HG03103 (cell line): ENCODE results near the gene CXADR.

Experiments used
- ATAC-seq: cut with Tn5 transposase; IDR thresholded peaks from one replicate; pipeline ENCODE4 v1.9.1; 2021; ENCODE audit warnings: low read depth; ENCODE audit not compliant: unreplicated experiment

CXADR gene

GRCh38 chr21:17539323-17539722 lies 26.5 kb downstream of the CXADR start:
- ATAC-seq = no peak

GRCh38 chr21:17539743-17540341 lies 27.0 kb downstream of the CXADR start:
- ATAC-seq = no peak

GRCh38 chr21:17540530-17540929 lies 27.7 kb downstream of the CXADR start:
- ATAC-seq = no peak

- ATAC-seq = no peak
Observed at GRCh38 chr21:17542371-17543011, 29.6 kb downstream of the CXADR start.

- ATAC-seq = no peak
Observed at GRCh38 chr21:17545007-17545406, 32.2 kb downstream of the CXADR start.

GRCh38 chr21:17548262-17548661 lies 35.4 kb downstream of the CXADR start:
- no peak for ATAC-seq

- no peak for ATAC-seq
Observed at GRCh38 chr21:17550671-17551308, 37.9 kb downstream of the CXADR start.

DNA sequence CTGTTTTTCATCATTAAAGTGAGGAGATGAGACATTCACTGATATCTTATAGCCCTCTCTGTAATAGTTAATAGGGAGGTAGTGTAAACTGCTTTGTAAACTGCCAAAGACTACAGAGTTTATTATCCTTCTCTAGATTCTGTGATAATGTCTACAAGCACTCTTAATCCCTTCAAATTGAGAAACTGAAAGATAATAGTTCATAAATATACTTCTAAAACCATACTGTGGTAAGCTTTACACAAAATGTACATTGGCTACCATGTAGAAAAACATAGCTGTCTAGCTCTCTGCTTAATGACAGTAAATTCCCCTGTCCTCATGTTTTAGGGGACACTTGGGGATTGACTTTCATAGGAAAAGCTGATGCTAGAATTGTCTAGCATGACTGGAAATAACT lies 39.6 kb downstream of the CXADR start:
- no peak for ATAC-seq

GRCh38 chr21:17554120-17554519 lies 41.3 kb downstream of the CXADR start:
- no peak for ATAC-seq

DNA sequence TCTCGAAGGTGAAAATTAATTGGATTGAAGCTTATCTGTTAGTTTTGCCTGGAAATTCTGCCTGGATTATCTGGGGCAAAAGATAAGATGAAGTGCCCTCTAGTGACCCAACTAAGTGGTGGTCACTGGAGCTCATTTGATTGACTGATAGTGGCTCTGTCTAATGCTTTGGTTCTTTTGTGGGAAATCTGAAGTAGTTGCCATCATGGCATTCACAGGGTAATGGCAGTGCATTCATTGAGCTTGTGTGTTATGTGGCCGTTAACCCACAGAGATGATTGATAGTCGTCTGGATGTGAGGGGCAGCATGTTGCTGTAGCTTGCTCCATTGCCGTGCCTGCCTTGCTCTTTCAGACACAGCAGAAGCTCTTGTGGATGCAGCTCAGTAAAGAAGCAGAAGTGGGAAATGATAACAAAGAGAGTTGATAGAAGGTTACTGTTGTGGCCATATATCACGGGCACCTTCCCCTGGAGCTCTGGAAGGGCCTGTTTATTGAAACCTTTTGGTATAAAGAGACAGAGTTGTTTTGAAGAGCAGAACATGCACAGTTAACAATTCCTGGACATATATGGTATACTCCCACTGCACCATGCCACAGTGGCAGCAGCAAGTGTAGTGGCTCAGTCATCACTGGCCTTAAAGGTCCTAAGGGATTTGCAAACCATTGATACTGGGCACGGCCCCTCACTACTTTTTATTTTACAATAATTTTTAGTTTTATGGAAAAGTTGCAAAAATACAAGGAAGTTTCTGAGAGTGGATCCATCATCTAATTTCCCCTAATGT lies 42.0 kb downstream of the CXADR start:
- no peak for ATAC-seq

DNA sequence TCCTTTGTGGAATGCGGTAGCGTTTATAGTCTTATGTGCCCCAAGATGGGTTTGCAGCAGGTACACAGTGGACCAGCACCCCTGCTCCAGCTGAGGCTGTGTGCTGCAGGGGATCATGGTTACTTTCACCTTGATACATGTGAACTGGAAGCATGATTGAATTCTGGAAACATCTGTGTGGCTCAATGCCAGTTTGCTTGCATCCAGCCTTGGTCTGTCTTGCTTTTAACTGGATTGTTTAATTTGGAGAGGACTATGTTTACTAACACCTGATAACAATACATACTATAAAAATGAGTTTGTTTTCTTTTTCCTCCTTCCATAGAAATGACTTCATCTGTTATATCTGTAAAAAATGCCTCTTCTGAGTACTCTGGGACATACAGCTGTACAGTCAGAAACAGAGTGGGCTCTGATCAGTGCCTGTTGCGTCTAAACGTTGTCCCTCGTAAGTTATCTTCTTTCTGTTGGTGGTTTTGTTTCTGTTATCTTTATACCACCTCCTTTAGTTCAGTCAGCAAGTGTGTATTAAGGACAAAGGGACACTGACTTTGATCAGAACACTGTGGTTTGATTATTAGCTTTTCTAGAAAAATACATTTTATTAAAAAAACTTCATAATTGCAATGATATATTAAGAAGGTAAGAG lies 47.7 kb downstream of the CXADR start:
- no peak for ATAC-seq

GRCh38 chr21:17570786-17571185 lies 57.9 kb downstream of the CXADR start:
- no peak for ATAC-seq

DNA sequence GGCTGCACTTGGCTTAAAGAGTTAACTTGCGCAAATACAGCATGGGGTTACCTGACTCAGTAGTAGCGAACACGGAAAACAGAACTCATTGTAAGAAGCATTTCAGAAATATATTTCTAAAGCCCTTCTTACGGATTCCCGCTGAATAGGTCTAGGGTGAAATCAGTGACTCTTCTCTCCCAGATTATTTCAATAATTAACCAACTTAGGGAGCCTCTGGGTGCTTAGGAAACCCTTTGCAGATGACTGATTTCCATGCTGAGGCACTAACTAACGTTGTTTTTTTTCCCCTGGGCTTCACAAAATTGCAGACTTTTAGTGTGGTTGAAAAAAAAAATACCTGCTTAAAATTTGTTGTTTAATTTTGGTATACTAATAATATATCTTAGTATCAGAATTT lies 59.6 kb downstream of the CXADR start:
- ATAC-seq = no peak

DNA sequence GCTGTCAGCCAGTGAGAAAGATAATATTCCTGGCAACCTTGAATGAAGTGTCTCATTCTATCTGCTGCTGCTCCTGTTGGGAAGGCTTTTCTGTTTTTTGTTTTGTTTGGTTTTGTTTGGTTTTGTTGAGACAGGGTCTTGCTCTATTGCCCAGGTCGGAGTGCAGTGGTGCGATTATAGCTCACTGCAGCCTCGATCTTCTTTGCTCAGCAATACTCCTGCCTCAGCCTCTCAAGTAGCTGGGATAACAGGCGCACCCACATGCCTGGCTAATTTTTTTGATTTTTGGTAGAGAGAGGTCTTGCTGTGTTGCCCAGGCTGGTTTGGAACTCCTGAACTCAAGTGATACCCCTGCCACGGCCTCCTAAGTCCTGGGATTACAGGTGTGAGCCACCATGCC lies 62.2 kb downstream of the CXADR start:
- no peak for ATAC-seq

DNA sequence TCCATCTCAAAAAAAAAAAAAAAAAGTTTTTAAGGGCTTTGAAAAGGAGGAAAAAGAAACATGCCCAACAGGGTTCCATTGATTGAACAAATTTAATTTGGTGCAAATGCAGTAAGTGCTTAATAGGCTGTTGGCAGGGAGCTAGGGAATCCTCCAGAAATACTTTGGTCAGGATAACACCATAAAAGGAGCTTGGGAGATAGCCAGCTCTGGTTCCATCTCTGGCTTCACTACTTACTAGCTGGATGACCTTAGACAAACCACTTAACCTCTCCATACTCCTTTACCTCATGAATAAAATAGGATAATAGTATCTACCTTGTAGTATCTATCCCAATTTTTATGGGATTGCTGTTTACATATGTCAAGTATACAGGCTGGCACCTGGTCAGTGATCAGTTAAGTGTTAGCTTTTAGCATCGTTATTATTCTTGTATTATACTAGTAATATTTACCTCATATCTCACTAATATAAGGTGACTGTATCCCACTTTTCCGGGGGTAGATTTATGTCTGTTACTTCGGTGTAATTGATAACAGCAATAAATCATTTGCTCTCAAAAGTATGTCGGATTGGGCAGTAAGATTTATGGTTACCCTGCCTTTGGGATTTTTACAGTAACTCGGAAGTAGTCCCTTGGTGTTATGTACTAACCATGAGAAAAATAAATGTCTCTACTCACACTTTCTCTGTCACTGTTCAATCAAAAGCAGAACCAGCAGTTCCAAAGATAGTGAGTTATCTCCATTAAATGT lies 63.4 kb downstream of the CXADR start:
- ATAC-seq = no peak

- no peak for ATAC-seq
Observed at GRCh38 chr21:17577701-17578100, 64.9 kb downstream of the CXADR start.

DNA sequence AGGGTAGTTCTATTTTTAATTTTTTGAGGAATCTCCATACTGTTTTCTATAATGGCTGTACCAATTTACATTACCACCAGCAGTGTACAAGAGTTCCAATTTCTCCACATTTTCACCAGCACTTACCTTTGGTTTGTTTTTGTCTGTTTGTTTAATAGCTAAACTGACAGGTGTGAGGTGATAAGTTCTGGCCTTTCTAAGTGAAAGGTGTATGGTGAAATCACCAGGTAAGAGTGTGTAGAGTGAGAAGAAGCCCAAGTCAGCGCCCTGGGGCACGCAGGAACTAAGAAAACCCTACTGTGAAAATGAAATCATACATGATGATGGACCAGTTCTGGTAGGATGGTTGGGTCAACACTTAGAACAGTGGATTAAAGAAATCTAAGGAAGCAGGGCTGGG lies 65.3 kb downstream of the CXADR start:
- ATAC-seq = no peak

GRCh38 chr21:17578876-17579275 lies 66.0 kb downstream of the CXADR start:
- ATAC-seq = no peak

- ATAC-seq = no peak
Observed at GRCh38 chr21:17580319-17580718, 67.5 kb downstream of the CXADR start.

- ATAC-seq = no peak
Observed at GRCh38 chr21:17583898-17584297, 71.1 kb downstream of the CXADR start.
